SH-SY5Y (cell line): ENCODE results near the gene CCDC88C.

Experiments
- GATA2 ChIP-seq: IDR thresholded peaks from 2 replicates; pipeline ENCODE4 v1.6.1; 2011; ENCODE audit warnings: mild to moderate bottlenecking, low read depth, low read length
- GATA3 ChIP-seq: IDR thresholded peaks from 2 replicates; pipeline ENCODE4 v1.6.1; 2011; ENCODE audit warnings: low read depth, mild to moderate bottlenecking, low read length, moderate library complexity

DNA sequence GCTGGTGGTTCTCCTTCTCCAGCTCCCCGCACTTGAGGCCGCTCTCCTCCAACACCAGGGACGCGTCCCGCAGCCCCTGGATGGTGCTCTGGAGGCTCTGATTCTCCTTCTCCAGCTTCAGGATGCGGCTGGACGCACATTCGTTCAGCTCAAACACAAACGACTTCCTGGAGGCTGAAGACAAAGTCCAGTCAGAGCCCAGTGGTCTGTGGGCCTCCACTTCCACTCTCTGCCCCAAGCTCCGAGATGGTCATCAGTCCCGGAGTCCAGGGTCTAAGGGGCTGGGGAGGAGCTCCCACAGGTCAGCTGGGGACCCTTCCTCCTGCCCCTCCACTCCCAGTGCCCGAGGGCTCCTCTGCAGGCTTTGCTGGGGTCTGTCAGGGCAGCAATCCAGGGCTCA is 96.5 kb downstream of the CCDC88C start:
- TF ChIP-seq GATA2 (no peak), GATA3 (no peak)
